ENCODE results near the gene MSMO1.

Gene MSMO1

DNA sequence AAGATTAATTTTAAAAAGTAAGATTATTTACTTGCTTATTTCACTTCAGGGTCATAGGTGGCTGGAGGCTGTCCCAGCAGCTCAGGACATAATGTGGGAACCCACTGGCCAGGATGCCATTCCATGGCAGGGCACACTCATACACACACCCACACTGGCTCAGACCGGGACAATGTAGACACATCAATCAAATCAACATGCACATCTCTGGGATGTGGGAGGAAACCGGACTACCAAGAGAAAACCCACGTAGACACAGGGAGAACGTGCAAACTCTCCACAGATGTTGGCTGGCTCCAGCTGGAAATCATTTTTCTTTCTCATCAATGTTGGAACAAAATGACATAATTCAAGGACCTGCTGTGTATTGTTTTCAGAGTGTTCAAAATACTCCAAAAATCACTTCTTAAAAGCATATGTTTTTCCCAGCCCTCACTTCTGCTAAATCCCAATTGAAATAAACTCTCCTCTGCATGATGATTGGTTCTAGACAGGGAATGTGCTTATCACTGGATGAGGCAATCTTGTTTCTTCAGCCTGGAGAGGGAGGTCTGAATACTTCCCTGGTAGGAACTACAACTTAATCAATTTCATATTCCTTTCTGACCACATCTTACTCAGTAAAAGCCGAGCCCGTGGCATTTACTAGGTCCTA, 32.7 kb downstream of the MSMO1 start:
- no peak for DNase-seq (ENCODE audit: low read depth)

DNA sequence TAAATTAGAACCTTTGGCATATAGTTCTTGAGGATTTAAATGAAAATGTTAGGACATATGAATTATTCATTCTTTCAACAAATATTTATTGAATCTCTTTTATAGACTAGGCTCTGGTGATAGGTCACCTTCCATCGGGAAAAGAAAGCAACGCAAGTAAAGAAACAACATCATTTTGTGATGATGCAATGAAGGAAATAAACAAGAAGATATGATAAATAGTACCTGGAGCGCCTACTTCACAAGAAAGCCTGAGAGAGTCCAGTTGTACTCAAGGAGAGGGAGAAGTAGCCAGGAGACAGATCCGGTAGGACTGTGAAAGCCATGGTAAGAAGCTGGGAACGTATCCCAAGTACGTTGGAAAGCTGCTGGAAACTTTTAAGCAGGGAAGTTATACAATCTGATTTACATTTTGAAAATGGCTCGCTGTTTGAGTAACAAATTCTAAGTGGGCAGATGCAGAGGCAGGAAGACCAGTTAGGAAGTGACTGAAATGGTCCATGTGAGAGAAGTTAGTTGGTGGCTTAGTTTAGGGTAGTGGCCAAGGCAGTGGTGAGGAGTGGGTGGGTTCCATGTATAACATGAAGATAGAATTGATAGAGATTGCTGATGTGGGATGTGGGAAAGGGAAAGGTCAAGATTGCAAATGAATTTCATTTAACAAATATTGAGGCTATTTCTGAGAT, 33.7 kb downstream of the MSMO1 start:
- no peak for DNase-seq (ENCODE audit: low read depth)

DNA sequence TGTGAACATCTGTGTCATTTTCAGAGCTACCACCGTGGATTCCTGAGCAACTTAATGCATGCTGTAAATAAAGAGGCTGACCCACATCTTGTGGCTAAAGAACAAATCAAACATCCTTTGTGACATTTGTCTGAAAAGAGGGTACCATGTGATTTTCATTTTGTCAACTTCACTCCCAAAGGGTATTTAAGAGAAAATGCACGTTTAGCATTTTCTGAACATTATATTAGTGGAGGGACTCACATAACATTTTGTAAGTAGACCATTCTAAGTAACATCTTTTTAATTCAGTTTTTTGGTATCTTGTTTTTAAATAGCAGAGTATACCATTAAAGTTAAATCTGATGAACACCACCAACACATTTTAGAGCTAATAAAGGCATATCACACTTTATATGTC, 34.3 kb downstream of the MSMO1 start:
- no peak for DNase-seq (ENCODE audit: low read depth)

DNA sequence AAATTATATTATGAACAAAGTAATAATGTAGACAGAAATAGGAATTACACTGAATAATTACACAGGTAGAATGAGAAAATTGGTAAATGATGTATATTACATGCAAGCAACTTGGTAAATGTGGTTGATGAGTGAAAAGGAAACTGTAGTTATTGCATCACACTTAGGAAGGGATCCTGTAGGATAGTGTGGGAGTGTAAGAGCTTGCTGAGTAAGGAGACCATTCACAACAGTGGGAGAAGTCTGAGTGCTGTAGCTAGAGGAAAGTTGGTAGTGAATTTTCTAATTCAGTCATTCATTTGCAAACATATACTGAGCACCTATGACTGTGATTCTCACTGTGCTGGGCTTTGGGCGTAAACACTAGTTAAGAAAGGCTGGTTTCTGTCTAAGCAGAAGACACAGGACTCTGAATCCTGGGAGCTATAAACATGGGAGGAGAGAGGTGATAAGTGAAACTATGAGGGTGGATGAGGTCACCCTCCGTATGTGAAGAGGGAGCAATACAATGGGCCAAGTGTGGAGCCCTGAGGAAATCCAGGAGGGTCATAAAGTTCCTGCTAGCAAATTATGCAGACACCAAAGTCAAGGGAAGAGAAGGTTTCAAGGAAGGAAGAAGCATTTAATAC, 37.1 kb downstream of the MSMO1 start:
- DNase-seq (ENCODE audit: low read depth), result no peak

DNA sequence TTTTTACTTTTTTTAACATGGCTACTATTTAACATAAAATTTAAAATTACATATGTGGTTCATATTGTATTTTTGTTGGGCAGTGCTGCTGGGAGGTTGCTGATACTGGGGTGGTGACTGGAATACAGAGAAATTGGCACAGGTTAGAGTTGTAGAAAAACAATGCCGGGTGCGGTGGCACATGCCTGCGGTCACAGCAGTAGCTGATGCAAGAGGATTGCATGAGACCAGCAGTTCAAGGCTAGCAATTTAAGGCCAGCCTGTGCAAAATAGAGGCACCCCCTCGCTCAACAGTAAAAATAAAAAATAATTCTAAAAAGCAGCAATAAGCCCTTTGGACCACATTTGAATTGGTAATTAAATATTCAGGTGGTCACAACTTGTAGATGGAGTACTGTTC, 39.6 kb downstream of the MSMO1 start:
- DNase-seq (ENCODE audit: low read depth), result no peak

DNA sequence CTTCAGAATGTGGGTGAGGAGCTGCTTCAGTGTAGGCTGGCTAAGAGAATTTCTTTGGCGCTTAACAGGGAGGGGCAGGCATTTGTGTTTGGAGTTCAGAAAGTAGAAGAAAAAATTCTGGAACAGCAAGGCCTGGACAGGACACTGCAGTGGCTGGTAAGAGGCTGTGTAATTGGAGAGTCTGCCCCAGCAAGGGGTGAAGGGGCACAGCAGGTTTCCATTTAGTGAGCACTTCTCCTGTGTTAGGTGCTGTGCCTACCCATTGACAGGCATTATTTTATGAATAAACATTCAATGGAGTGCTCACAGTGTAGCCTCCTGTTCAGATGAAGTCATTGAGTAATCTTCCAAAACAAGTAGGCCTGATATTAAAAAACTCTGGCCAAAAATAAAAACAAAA, 40.6 kb downstream of the MSMO1 start:
- DNase-seq (ENCODE audit: low read depth), result no peak

DNA sequence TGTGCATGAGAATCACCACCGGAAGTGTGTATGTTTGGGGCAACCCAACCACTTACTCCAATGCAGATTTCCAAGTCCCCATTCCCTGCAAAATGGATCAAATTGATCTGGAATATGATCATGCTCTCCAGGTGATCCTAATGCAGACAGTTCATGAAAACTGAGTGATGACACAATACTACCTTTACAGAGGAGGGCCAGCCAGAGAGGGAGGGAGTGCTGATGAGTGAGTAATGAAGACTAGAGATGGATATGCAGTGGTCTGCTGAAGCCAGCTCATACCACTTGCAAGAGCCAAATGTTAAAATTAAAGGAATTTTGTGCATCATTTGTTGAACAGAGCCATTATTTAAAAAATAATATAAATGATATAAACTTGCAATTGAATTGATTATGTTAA, 41.1 kb downstream of the MSMO1 start:
- no peak for DNase-seq (ENCODE audit: low read depth)

DNA sequence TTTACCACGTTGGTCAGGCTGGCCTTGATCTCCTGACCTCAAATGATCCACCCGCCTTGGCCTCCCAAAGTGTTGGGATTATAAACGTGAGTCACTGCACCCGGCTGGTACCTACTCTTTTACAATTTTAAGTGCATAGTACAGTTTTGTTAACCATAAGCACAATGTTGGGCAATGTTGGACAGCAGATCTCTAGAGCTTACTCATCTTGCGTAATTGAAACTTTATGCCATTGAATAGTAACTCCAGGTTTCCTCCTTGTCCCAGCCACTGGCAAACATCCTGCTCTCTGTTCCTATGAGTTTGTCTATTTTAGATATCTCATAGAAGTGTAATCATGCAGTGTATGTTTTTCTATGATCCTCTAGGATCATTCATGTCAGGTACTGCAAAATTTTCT, 42.1 kb downstream of the MSMO1 start:
- DNase-seq (ENCODE audit: low read depth), result no peak

DNA sequence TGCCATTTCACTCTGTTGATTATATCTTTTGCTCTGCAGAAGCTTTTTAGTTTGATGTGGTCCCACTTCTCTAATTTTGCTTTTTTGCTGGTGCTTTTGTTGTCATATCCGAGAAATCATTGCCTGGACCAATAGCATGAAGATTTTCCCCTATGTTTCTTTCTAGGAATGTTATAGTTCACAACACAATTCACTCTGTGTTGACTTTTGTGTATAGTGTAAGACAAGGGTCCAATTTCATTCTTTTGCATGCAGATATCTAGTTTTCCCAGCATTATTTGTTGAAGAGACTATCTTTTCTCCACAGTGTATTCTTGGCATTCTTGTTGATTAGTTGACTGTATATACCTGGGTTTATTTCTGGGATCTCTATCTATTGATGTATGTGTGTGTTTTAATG, 43.1 kb downstream of the MSMO1 start:
- DNase-seq (ENCODE audit: low read depth), result no peak

DNA sequence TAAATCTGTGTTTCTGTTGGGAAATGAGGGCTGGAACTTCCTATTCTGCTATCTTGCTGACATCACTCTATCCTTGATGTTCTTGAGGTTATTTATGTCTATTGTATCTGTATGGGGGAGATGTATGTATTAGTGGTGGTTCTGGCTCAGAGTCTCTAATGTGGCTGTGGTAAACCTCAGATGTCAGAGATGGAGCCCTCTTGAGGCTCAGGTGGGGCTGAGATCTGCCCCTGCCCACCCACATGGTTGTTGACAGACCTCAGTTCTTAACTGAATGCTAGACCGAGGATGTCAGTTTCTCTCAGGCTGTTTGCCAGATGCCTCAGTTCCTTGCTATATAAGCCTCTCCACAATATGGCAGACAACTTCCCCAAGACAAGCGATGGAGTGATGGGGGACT, 48.0 kb downstream of the MSMO1 start:
- DNase-seq (ENCODE audit: low read depth), result no peak

DNA sequence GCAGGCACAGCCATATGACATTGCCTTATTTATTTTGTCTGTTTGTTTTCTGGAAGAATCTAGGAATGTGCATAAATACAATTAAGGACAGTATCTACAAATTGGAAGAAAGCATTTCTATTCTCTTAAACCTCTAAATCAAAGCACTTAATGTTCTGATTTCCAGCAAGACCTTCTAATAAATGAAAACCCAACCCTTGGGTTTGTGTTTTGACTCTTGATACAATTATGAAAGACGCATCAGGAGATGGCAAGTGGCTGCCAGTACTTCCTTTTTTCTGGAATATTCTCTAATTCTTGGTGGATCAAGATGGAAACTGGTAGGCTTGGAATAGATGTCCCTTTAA, 50.9 kb downstream of the MSMO1 start:
- DNase-seq (ENCODE audit: low read depth), result no peak

DNA sequence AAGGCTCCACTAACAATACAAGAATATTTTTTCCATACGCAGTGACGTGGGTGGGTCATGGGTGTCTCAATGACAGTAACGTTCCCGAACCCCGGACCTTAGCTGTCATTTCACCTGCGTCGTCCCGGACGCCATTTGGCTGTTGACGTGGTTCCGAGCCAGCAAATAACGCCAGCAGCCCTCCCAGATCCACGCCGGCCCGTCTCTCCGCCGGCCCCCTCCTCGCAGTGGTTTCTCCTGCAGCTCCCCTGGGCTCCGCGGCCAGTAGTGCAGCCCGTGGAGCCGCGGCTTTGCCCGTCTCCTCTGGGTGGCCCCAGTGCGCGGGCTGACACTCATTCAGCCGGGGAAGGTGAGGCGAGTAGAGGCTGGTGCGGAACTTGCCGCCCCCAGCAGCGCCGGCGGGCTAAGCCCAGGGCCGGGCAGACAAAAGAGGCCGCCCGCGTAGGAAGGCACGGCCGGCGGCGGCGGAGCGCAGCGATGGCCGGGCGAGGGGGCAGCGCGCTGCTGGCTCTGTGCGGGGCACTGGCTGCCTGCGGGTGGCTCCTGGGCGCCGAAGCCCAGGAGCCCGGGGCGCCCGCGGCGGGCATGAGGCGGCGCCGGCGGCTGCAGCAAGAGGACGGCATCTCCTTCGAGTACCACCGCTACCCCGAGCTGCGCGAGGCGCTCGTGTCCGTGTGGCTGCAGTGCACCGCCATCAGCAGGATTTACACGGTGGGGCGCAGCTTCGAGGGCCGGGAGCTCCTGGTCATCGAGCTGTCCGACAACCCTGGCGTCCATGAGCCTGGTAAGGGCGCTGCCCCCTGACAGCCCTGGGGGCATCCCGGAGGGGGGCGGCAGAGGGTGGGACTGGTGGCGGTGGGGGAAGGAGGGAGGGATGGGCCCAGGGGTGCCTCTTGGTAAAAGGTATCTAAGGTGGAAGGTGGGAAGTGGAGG, 51.5 kb downstream of the MSMO1 start, which contains the start of gene CPE:
CPE (plus strand) TSS at position 264 of the 933 bp plus-strand sequence; CDS start at position 478, 214 bp downstream.
- peak; percentile 19 for DNase-seq (ENCODE audit: low read depth)

DNA sequence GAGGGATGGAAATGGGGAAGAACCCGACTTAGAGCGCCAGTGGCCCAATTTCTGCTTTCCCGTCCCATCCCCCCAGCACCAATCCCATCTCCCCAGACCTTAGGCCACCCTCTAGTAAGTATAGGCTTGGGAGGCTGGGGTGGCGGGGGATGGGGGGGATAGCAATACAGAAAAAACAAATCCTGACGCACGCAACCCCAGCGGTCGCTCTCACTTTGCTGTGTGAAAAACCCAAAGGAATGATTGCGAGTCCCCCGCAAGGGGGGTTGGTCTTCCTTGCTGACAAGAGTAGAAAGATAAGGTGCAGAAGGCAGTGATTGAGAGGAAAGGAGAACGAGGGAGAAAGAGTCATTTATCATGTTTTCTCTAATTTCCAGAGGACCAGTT, 52.2 kb downstream of the MSMO1 start:
- peak; percentile 0 for DNase-seq (ENCODE audit: low read depth)

DNA sequence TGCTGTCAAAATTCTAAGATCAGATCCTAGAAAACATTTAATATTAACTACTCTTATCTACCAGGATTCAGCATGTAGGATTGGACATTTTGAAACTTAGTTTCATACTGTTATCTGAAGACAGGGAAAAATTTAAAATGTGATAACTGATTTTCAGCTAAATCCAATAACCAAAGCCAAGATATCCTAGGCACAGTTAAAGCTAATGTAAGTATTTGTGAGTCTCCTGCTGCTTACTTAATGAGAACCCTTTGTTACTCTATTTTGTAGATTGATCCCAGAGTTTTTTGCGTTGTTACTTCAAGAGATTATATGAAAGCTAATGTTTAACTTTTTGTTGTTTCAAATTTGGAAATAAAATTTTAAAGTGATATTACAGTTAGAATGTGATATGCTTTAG, 53.3 kb downstream of the MSMO1 start:
- DNase-seq (ENCODE audit: low read depth), result no peak

DNA sequence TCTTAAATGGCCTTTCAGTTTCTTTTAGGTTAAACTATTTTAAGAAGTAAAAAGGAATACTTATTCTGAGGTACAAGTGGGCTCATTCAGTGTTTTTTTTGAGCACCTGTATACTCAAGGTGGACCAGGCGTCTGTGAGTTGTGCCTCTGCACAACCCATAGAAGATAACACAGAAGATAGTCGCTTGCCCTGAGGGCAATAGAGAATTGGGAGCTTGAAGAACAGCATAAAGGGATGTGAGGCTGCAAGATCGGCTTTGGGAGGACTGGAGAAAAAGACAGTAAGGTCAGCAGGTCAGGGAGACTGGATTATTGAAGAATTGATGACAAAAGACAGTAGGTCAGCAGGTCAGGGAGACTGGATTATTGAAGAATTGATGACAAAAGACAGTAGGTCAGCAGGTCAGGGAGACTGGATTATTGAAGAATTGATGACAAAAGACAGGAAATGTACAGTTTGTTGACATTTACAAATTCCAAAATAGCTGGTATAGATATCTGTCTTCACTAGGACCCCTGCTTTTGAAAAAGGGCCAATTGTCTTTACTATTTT, 54.4 kb downstream of the MSMO1 start:
- no peak for DNase-seq (ENCODE audit: low read depth)

DNA sequence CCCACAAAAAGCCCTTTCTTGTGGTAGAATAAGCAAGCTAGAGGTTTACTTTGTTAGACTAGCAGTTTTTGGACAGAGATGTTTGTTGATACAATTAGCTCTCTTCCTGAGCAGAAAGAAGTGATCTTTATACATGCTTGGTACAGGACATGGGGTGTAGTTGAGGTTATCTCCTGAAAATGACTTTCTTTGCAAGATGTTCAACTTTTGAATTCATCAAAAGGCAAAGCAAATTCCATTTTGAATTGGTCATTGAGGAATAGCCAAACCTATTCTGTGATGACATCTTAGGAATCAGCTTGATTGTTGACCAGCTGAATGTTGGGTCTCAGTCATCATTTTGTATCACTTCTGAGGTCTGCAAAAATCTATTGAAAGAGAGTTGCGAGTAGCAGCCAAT, 55.2 kb downstream of the MSMO1 start:
- no peak for DNase-seq (ENCODE audit: low read depth)

DNA sequence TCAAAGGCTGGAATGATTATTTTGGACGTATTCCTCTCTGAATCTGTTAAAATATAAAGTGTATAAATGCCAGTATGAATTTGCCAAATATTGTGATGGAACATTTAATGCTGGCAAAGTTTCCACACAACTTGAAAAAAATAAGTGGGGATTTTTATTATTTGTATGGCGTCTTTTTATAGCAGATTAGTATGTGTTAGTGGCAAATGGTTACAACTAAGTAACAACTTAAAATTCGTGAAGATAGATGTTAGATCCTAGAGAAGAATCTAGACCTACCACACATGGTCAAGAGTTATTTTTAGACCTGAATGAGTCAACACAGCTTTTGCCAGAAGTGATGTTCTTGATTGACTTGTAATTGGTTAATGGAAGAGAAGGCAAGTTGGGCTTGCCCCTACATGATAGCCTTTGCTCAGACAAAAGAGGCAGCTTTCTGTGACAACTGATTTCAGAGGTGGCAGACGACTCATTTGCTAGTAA, 56.2 kb downstream of the MSMO1 start:
- DNase-seq (ENCODE audit: low read depth), result no peak

DNA sequence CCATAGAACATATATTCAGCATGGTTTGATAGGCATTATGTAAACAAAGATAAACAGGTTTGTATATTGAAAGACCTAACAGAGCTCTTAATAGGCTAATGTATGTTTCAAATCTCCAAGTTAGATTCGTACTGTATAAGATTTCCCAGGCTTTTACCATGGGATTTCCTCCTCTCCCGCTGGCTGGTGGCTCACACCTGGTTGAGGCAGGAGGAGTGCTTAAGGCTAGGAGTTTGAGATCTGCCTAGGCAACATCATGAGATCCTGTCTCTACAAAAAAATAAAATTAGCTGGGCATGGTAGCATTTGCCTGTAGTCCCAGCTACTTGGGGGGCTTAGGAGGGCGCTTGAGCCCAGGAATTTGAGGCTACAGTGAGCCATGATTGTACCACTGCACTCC, 56.7 kb downstream of the MSMO1 start:
- no peak for DNase-seq (ENCODE audit: low read depth)

DNA sequence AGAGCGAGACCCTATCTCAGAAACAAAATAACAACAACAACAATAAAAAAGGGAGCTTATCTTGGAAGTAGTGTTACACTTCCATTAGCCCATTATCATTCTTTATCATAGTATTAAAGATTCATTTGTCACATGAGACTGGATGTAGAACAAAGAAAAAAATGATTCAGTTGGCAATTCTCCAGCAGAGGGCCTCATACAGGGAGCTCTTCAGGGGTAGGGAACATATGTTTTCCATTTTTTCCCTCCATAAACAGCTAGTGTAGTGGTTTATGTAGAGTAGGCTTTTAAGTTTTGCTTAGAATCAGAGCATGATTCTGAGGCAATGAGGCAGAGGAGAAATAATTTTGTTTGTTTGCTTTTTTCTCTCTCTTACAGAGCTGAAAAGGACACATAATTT, 57.1 kb downstream of the MSMO1 start:
- no peak for DNase-seq (ENCODE audit: low read depth)

DNA sequence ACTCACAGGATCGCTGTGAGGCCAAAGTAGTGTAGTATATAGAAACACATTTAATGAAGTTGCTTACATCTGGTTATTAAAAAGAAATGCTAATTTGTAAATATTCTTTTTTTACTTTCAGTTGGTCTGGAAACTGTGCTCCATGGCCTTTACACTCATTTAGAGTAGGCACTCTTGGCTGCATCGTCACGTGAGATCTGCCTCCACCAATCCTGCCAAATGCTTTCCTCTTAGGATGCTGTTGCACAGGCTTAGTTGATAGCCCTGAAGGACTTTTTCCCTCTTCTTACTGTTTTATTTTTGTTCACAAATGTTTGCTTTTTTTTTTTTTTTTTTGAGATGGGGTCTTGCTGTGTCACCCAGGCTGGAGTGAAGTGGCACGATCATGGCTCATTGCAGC, 57.7 kb downstream of the MSMO1 start:
- DNase-seq (ENCODE audit: low read depth), result no peak

DNA sequence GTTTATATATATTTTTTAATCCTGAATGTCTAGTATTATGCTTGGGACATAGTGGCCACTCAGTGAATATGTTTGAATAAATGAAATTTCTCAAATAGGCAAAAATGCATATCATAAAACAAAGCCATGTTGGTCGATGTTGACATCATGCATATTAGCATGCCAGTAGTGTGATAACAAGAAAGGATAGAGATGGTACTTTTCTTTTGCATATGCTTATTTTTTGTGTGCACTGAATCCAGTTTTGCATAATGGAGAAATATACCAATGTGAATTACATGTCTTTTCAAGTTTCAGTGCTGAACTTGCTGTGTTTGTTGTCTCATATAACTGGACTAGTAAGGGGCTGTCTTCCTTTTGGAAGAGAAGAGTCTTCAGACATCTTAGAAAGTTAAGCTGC, 58.9 kb downstream of the MSMO1 start:
- DNase-seq (ENCODE audit: low read depth), result no peak

DNA sequence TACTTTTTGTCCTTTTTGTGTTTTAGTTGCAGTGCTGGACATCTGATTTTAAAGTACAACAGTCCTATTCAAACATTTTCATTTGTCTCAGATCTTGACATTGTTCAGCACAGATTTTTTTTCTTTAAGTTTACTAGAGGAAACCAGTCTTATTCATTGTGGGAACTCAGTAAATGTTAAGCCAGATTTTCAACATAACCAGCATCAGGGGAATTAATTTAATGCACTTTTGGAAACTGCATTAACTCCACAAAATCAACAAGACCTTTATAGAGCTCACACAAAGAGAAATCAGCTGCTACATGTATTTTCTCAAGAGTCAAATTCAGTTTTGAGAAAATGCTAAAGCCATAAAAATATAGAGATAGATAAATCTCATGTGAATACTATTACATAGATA, 61.3 kb downstream of the MSMO1 start:
- no peak for DNase-seq (ENCODE audit: low read depth)
